Midbrain (tissue), 1 donor: ENCODE measurements around the gene TP53.

Experiments used
- DNase-seq: peaks from one replicate; lab custom pipeline; 2025; lab: John Stamatoyannopoulos, UW

The TP53 gene

GRCh38 chr17:7706631-7707354, 19.5 kb upstream of the TP53 start:
- no peak for DNase-seq

- no peak for DNase-seq
These were observed 18.3 kb upstream of the TP53 start for GRCh38 chr17:7705269-7706255.

GRCh38 chr17:7704601-7705268, 17.4 kb upstream of the TP53 start, which contains the start of gene EFNB3:
EFNB3 (plus strand) TSS chr17:7705202; CDS start chr17:7705599, 397 bp downstream.
- DNase-seq, result no peak

GRCh38 chr17:7703584-7704479, 16.5 kb upstream of the TP53 start:
- DNase-seq, result no peak

GRCh38 chr17:7702776-7703175, 15.5 kb upstream of the TP53 start:
- no peak for DNase-seq

GRCh38 chr17:7701681-7702080, 14.4 kb upstream of the TP53 start:
- DNase-seq, result no peak

- no peak for DNase-seq
These were observed 13.2 kb upstream of the TP53 start for GRCh38 chr17:7700510-7700909.

- no peak for DNase-seq
These were observed 10.7 kb upstream of the TP53 start for GRCh38 chr17:7697828-7698588.

- no peak for DNase-seq
These were observed 8.3 kb upstream of the TP53 start for GRCh38 chr17:7695586-7695985.

GRCh38 chr17:7688808-7689316, 1.6 kb upstream of the TP53 start:
- no peak for DNase-seq

GRCh38 chr17:7687908-7688807, 868 bp upstream of the TP53 start, which contains the start of gene WRAP53:
WRAP53 (plus strand) TSS chr17:7688477; CDS start chr17:7688649, 172 bp downstream.
- DNase-seq, result peak; percentile 98

- DNase-seq, result peak; percentile 94
These were observed 843 bp downstream of the TP53 start for GRCh38 chr17:7686222-7687071.

- DNase-seq, result peak; percentile 96
These were observed 1.6 kb downstream of the TP53 start for GRCh38 chr17:7685533-7686221.

- DNase-seq, result no peak
These were observed 2.3 kb downstream of the TP53 start for GRCh38 chr17:7684851-7685532.

GRCh38 chr17:7677388-7678067, 9.8 kb downstream of the TP53 start:
- no peak for DNase-seq

- DNase-seq, result no peak
These were observed 10.8 kb downstream of the TP53 start for GRCh38 chr17:7676533-7676932.
